ENCODE data around the gene MRPS5.

MRPS5 gene

DNA sequence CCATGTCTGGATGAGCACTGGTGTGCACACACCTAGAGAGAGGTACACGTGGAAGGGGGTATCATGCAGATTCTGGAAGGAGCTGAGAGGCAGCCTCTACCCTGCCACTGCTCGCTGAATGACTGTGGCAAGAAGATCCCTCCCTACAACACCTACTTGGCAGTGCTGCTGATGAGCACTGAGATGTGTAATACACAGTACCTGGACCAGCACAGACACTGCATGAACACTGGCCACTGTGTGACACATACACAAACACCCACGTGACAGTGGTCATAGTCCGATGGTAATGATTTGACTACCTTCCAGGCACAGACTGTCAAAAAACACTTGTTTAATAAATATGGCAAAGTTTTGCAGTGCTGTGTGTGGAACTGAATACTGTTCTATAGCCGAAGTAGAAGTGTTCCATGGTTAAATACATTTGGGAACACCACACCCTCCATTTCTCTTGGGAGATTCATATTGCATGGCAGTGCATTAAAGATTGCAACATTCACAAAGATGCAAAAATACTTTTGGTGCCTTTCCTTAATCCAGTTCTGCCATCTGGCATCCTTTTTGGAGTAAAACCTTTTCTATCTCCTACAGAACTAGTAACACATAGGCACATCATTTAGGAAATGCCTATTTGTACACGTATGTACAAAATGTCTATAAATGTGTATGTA lies 29.6 kb downstream of the MRPS5 start:
- DNase-seq (ENCODE audit: low read depth in 2 of 2), result no peak

- no peak for DNase-seq (ENCODE audit: low read depth in 2 of 2)
Observed at GRCh38 chr2:95087379-95087778, 34.2 kb downstream of the MRPS5 start.

DNA sequence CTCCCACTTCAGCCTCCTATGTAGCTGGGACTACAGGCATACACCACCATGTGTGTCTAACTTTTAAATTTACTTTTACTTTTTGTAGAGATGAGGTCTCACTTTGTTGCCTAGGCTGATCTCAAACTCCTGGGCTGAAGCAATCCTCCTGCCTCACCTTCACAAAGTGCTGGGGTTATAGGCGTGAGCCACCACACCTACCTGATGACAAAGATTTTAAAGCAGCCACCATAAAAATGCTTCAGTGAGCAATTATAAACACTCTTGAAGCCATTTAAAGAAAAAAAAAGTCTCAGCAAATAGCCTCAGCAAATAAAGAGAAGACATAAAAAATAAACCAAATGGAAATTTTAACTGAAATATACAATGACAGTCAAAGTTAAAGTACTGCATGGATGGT lies 35.6 kb downstream of the MRPS5 start:
- DNase-seq (ENCODE audit: low read depth in 2 of 2), result no peak

GRCh38 chr2:95082477-95082876 lies 39.1 kb downstream of the MRPS5 start:
- DNase-seq (ENCODE audit: low read depth in 2 of 2), result no peak

- no peak for DNase-seq (ENCODE audit: low read depth in 2 of 2)
Observed at GRCh38 chr2:95079199-95079683, 42.4 kb downstream of the MRPS5 start.

GRCh38 chr2:95077861-95078603 lies 43.6 kb downstream of the MRPS5 start:
- no peak for DNase-seq (ENCODE audit: low read depth in 2 of 2)

GRCh38 chr2:95077530-95077825 lies 44.1 kb downstream of the MRPS5 start:
- DNase-seq (ENCODE audit: low read depth in 2 of 2), result no peak

DNA sequence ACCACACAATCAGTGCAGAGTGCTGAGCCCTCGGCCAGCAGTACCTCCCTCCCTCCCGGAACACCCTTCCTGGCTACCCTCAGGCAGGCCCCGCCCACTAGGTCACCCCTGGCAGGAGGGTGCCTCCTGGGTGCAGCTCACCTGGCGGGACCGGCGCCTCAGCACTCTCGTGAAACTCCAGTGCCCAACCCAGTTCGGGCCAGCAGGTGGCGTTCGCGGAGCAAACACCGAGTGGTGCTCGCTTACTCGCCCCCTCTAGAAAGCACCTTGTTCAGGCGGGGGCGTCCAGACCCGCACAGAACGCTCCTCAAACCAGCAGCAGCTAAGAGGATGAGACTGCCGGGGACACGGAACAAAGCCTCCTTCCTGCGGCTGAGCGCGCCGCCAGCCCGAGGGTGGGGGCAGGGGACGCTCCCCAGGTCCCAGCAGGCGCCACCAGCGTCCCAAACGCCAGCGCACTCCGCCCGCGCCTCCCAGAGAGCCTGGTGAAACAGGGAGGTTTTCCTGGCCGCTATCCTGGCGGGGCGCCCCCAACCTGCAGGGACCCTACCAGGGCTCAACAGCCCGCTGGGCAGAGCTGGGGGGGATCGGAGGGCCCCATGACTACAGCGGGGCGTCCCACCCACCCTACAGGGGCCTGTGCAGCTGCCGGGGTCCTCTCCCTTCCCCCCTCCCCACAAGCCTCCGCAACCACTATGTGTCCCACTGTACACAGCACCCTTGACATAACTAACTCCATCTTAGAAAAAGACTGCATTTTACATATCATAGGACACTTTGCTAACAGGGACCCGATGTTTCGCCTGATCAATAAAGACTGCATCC lies 44.7 kb downstream of the MRPS5 start:
- peak; percentile 87 to 93 for DNase-seq (ENCODE audit: low read depth in 2 of 2)

DNA sequence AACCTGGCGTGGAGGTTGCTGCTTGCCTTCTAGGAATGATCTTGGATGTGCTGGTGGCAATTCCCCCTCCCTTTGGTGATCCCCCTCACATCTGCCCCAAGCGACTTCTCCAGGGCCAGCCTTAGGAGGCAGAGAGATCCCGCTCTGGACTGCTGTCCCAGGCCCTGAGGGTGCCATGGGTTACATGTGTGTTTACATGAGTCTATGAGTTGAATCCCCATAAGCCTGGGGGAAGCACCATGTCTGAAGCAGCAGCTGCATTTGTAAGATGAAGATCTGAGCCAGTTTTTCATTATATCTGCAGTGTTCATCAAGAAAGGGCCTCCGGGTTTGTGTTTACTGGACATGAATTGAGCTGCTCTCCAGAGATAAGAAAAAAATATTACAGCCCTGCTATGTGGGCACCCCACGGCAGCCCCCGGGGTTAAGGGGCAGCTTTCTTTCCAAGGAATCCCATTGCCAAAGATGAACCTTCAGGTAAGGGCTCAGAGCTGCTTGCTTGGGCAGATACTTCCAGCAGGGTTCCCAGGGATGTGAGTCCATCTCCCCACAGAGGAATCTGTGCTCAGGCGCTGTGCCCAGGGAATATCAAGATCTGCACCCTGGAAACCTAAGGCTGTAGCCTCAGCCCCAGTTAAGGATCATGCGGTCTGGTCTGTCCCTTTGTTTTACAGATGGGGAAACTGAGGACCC lies 46.0 kb downstream of the MRPS5 start:
- no peak for DNase-seq (ENCODE audit: low read depth in 2 of 2)

GRCh38 chr2:95074663-95075439 lies 46.8 kb downstream of the MRPS5 start:
- peak; percentile 43 to 57 for DNase-seq (ENCODE audit: low read depth in 2 of 2)

DNA sequence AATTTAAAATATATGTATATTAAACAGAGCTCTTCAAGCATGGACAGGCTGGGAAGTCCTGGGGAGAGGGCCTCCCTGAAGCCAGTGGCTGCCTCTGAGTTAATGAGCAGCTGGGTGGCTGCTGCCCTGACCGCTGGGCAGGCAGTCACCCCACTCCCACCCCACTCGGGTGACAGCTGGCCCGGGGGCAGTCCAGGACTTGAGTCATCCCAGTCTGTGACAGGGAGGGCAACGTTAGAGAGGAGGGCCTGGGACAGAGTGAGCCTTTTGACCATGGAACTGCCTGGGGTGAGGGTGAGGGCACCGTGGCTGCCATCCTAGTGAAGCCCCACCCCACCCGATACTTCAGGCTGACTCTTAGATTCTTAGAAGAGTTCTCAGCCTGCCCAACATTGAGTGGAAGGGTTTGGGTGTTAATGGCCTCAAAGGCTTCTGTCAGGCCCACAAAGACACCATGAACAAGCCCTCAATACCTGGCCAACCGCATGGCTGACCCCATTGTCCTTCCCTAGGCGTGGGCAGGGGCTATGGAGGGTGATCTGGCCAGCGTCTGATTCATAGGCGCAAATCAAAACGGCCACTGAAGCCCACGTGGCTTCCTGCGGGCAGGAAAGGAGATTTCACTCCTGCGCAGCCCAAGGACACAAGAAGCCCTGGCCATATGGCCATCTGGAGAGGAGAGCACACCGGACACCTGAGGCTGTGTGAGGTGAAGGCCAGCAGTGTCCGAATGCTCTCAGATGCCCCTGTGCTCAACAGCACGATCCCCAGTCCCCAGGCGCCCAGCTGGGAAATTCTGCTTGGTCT lies 47.5 kb downstream of the MRPS5 start:
- DNase-seq (ENCODE audit: low read depth in 2 of 2), result no peak

GRCh38 chr2:95072424-95072823 lies 49.2 kb downstream of the MRPS5 start:
- DNase-seq (ENCODE audit: low read depth in 2 of 2), result no peak

GRCh38 chr2:95071856-95072255 lies 49.8 kb downstream of the MRPS5 start:
- DNase-seq (ENCODE audit: low read depth in 2 of 2), result no peak

DNA sequence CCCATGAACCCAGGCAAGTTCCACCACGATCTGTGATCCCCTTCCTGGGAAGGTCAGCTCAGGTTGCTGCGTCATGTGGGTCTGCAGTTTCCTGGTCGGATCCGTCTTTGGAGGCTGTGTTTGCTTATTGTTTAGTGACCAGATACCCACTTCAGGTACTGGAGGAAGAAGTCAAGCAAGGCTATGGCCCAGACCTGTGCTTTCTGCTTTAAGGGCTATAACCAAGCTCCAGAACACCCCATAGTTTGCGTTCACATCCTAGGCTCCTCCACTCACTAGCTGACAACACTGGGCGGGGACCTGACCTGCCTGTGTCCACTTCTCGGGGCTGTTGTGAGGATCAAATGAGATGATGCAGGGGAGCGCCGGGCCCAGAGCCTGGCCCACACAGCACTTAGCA lies 52.1 kb downstream of the MRPS5 start:
- no peak for DNase-seq (ENCODE audit: low read depth in 2 of 2)

- DNase-seq (ENCODE audit: low read depth in 2 of 2), result no peak
Observed at GRCh38 chr2:95068256-95068655, 53.4 kb downstream of the MRPS5 start.

- no peak for DNase-seq (ENCODE audit: low read depth in 2 of 2)
Observed at GRCh38 chr2:95063086-95063958, 58.3 kb downstream of the MRPS5 start.

GRCh38 chr2:95062242-95063085 lies 59.1 kb downstream of the MRPS5 start:
- no peak for DNase-seq (ENCODE audit: low read depth in 2 of 2)

- DNase-seq (ENCODE audit: low read depth in 2 of 2), result no peak
Observed at GRCh38 chr2:95061601-95062183, 59.9 kb downstream of the MRPS5 start.
